Ovary (tissue), 3 donors: ENCODE data around the gene EYS.

ENCODE experiments used
- EP300 ChIP-seq: sonication (generic); formaldehyde crosslinking; IDR thresholded peaks from one replicate; pipeline ENCODE4 v1.6.1; 2017; ENCODE audit warnings: antibody characterized with exemption
- POLR2A ChIP-seq: fragments of 450-650 bp; IDR thresholded peaks from one replicate; pipeline ENCODE4 v1.6.1; 2017; ENCODE audit warnings: antibody characterized with exemption, mild to moderate bottlenecking, moderate library complexity
- TF ChIP-seq, protein P1 (sequence below), 3 donors: fragments of 450-650 bp in 2 of 3; fragments of 200-600 bp in 1 of 3; IDR thresholded peaks; one replicate each; pipeline versions ENCODE4 v1.5.1 to v1.8.0; 2016 to 2022; ENCODE audit warnings: antibody characterized with exemption in 3 of 3, mild to moderate bottlenecking in 1 of 3
- donor health status: DM: no; HTN: no; CAD: no.

DNA sequence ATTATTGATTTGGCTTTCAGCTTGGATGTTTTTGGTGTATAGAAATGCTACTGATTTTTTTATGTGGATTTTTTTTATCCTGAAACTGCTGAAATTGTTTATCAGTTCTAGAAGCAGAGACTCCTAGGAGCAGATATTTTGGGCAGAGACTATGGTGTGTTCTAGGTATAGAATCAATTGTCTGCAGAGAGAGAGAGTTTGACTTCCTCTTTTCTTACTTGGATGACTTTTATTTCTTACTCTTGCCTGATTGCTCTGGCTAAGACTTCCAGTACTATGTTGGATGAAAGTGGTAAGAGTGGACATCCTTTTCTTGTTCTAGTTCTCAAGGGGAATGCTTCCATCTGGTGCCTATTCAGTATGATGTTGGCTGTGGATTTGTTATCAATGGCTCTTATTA lies 1700.8 kb downstream of the EYS start:
- TF ChIP-seq POLR2A, result no peak
- TF ChIP-seq, protein P1, sequence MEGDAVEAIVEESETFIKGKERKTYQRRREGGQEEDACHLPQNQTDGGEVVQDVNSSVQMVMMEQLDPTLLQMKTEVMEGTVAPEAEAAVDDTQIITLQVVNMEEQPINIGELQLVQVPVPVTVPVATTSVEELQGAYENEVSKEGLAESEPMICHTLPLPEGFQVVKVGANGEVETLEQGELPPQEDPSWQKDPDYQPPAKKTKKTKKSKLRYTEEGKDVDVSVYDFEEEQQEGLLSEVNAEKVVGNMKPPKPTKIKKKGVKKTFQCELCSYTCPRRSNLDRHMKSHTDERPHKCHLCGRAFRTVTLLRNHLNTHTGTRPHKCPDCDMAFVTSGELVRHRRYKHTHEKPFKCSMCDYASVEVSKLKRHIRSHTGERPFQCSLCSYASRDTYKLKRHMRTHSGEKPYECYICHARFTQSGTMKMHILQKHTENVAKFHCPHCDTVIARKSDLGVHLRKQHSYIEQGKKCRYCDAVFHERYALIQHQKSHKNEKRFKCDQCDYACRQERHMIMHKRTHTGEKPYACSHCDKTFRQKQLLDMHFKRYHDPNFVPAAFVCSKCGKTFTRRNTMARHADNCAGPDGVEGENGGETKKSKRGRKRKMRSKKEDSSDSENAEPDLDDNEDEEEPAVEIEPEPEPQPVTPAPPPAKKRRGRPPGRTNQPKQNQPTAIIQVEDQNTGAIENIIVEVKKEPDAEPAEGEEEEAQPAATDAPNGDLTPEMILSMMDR (IDR thresholded peaks at IDR 0.05), result no peak
- TF ChIP-seq EP300, result no peak
